HG03565 (cell line): ENCODE data around the gene C2orf66.

ENCODE experiments used
- ATAC-seq: cut with Tn5 transposase; IDR thresholded peaks from one replicate; pipeline ENCODE4 v1.9.1; 2021; ENCODE audit warnings: mild to moderate bottlenecking, moderate library complexity; ENCODE audit not compliant: unreplicated experiment

Gene C2orf66

GRCh38 chr2:196809260-196809659 lies at the start of gene C2orf66:
C2orf66 (minus strand) TSS chr2:196809355; CDS start chr2:196809336, 19 bp downstream.
- ATAC-seq: no peak

- no peak for ATAC-seq
Observed at GRCh38 chr2:196854629-196855028, 45.5 kb upstream of the C2orf66 start.

GRCh38 chr2:196853301-196854087 lies 44.3 kb upstream of the C2orf66 start:
- ATAC-seq: no peak

- ATAC-seq: no peak
Observed at GRCh38 chr2:196851088-196851487, 41.9 kb upstream of the C2orf66 start.

- no peak for ATAC-seq
Observed at GRCh38 chr2:196849895-196850294, 40.7 kb upstream of the C2orf66 start.

GRCh38 chr2:196846295-196846694 lies 37.1 kb upstream of the C2orf66 start:
- no peak for ATAC-seq

GRCh38 chr2:196845371-196845770 lies 36.2 kb upstream of the C2orf66 start:
- no peak for ATAC-seq

- no peak for ATAC-seq
Observed at GRCh38 chr2:196840171-196840570, 31.0 kb upstream of the C2orf66 start.

- no peak for ATAC-seq
Observed at GRCh38 chr2:196839574-196839973, 30.4 kb upstream of the C2orf66 start.

GRCh38 chr2:196836440-196836839 lies 27.3 kb upstream of the C2orf66 start:
- no peak for ATAC-seq

GRCh38 chr2:196830701-196831100 lies 21.5 kb upstream of the C2orf66 start:
- ATAC-seq: no peak

- no peak for ATAC-seq
Observed at GRCh38 chr2:196827356-196827755, 18.2 kb upstream of the C2orf66 start.

GRCh38 chr2:196823750-196824522 lies 14.8 kb upstream of the C2orf66 start:
- no peak for ATAC-seq

GRCh38 chr2:196821195-196821594 lies 12.0 kb upstream of the C2orf66 start:
- ATAC-seq: no peak

- ATAC-seq: no peak
Observed at GRCh38 chr2:196808083-196808665, 981 bp downstream of the C2orf66 start.

GRCh38 chr2:196804381-196804780 lies 4.8 kb downstream of the C2orf66 start:
- ATAC-seq: no peak

- ATAC-seq: no peak
Observed at GRCh38 chr2:196802401-196802800, 6.8 kb downstream of the C2orf66 start.

GRCh38 chr2:196801674-196802261 lies 7.4 kb downstream of the C2orf66 start:
- ATAC-seq: no peak

- no peak for ATAC-seq
Observed at GRCh38 chr2:196798980-196799379, 10.2 kb downstream of the C2orf66 start.

- no peak for ATAC-seq
Observed at GRCh38 chr2:196792865-196793264, 16.3 kb downstream of the C2orf66 start.

- no peak for ATAC-seq
Observed at GRCh38 chr2:196783431-196784094, 25.6 kb downstream of the C2orf66 start.
